Measurements from ENCODE around the gene CFAP73. TPM values are rescaled to one million over a fixed set of nuclear protein-coding genes. Genes with fewer than 3 reads are reported as not detected.
"Not testable (repeated sequence)": the region's sequence is repeated elsewhere in the genome, so short reads cannot be mapped to it uniquely, and the experiment has no call there.

Gene CFAP73
- total RNA-seq, 1 donor from 2014 or later: not detected

- H3K4me1 ChIP-seq (ENCODE audit: control insufficient read depth in 3 of 3, insufficient read depth in 3 of 3, low read length in 3 of 3): no peaks in the 10 kb centered on the region
- H3K4me3 ChIP-seq (ENCODE audit: low read length in 3 of 3): no peak overlapping the region
- H3K27me3 ChIP-seq (ENCODE audit: control insufficient read depth in 3 of 3, insufficient read depth in 3 of 3, low read length in 3 of 3): peaks cover 3 to 29% (median 10%) of the 10 kb centered on the region in 3 donors
- no peak overlapping the region for H3K9ac ChIP-seq (ENCODE audit: low read depth in 1 of 3, low read length in 3 of 3)
- H3K9me3 ChIP-seq (ENCODE audit: control insufficient read depth in 3 of 3, low read length in 3 of 3): no peaks in the 10 kb centered on the region
- H3K36me3 ChIP-seq (ENCODE audit: control insufficient read depth in 3 of 3, insufficient read depth in 3 of 3, low read length in 3 of 3): no peaks in the 10 kb centered on the region
- no peak overlapping the region for H3K27ac ChIP-seq (ENCODE audit: low read depth, low read length)
Measured at GRCh38 chr12:113109360-113109759, 40.2 kb upstream of the CFAP73 start.

- no peak overlapping the region for H3K27ac ChIP-seq (ENCODE audit: low read depth, low read length)
- H3K4me3 ChIP-seq (ENCODE audit: low read length in 3 of 3): no peak overlapping the region
- H3K9me3 ChIP-seq (ENCODE audit: control insufficient read depth in 3 of 3, low read length in 3 of 3): no peaks in the 10 kb centered on the region
- no peak overlapping the region for H3K9ac ChIP-seq (ENCODE audit: low read depth in 1 of 3, low read length in 3 of 3)
- H3K36me3 ChIP-seq (ENCODE audit: control insufficient read depth in 3 of 3, insufficient read depth in 3 of 3, low read length in 3 of 3): no peaks in the 10 kb centered on the region
- no peaks in the 10 kb centered on the region for H3K4me1 ChIP-seq (ENCODE audit: control insufficient read depth in 3 of 3, insufficient read depth in 3 of 3, low read length in 3 of 3)
- peaks cover 3 to 32% (median 13%) of the 10 kb centered on the region in 3 donors for H3K27me3 ChIP-seq (ENCODE audit: control insufficient read depth in 3 of 3, insufficient read depth in 3 of 3, low read length in 3 of 3)
Measured at GRCh38 chr12:113109872-113110599, 39.5 kb upstream of the CFAP73 start.

- peaks cover 3 to 32% (median 13%) of the 10 kb centered on the region in 3 donors for H3K27me3 ChIP-seq (ENCODE audit: control insufficient read depth in 3 of 3, insufficient read depth in 3 of 3, low read length in 3 of 3)
- no peak overlapping the region for H3K4me3 ChIP-seq (ENCODE audit: low read length in 3 of 3)
- H3K9ac ChIP-seq (ENCODE audit: low read depth in 1 of 3, low read length in 3 of 3): no peak overlapping the region
- no peaks in the 10 kb centered on the region for H3K36me3 ChIP-seq (ENCODE audit: control insufficient read depth in 3 of 3, insufficient read depth in 3 of 3, low read length in 3 of 3)
- H3K27ac ChIP-seq (ENCODE audit: low read depth, low read length): no peak overlapping the region
- H3K4me1 ChIP-seq (ENCODE audit: control insufficient read depth in 3 of 3, insufficient read depth in 3 of 3, low read length in 3 of 3): no peaks in the 10 kb centered on the region
- H3K9me3 ChIP-seq (ENCODE audit: control insufficient read depth in 3 of 3, low read length in 3 of 3): no peaks in the 10 kb centered on the region
Measured at GRCh38 chr12:113111247-113111646, 38.3 kb upstream of the CFAP73 start.

DNA sequence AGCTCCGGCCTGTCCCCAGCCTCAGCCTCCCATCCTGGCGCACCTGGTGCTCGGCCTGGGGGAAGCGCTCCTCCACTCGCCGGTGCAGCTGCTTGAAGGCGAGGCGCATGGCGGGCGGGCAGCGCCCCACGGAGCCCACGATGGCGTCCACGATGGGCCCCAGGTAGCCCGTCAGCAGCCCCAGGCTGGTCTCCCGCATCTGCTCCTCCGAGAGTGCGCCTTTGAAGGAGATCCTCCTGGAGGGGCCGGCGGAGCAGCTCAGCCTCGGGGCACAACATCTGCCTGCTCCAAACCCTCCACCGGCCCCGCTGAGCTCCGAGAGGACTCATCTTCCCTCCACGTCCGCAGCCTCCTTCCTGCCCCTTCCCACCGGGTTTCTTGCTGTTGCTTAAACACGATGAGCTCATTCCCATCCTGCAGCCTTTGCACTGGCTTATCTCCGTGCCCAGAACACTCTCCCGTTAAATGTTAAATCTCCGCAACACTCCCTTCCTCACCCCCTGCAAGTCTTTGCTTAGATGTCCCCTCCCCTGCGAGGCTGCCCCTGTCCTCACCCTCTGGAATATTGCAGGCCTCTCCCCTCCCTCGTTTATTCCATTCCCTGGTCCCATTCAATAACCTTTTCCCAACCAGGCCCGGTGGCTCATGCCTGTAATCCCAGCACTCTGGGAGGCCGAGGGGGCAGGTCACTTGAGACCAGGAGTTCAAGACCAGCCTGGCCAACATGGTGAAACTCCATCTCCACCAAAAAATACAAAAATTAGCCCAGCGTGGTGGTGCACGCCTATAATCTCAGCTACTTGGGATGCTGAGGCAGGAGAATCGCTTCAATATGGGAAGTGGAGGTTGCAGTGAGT, 37.3 kb upstream of the CFAP73 start:
- H3K4me3 ChIP-seq (ENCODE audit: low read length in 3 of 3): no peak overlapping the region
- H3K27me3 ChIP-seq (ENCODE audit: control insufficient read depth in 3 of 3, insufficient read depth in 3 of 3, low read length in 3 of 3): peaks cover 3 to 32% (median 13%) of the 10 kb centered on the region in 3 donors
- no peak overlapping the region for H3K9ac ChIP-seq (ENCODE audit: low read depth in 1 of 3, low read length in 3 of 3)
- H3K4me1 ChIP-seq (ENCODE audit: control insufficient read depth in 3 of 3, insufficient read depth in 3 of 3, low read length in 3 of 3): no peaks in the 10 kb centered on the region
- no peaks in the 10 kb centered on the region for H3K36me3 ChIP-seq (ENCODE audit: control insufficient read depth in 3 of 3, insufficient read depth in 3 of 3, low read length in 3 of 3)
- no peak overlapping the region for H3K27ac ChIP-seq (ENCODE audit: low read depth, low read length)
- H3K9me3 ChIP-seq (ENCODE audit: control insufficient read depth in 3 of 3, low read length in 3 of 3): no peaks in the 10 kb centered on the region

- Histone ChIP-seq H3K4me1 (ENCODE audit: control insufficient read depth in 3 of 3, insufficient read depth in 3 of 3, low read length in 3 of 3) (no peaks in the 10 kb centered on the region), H3K4me3 (ENCODE audit: low read length in 3 of 3) (no peak overlapping the region), H3K27ac (ENCODE audit: low read depth, low read length) (no peak overlapping the region), H3K9ac (ENCODE audit: low read depth in 1 of 3, low read length in 3 of 3) (no peak overlapping the region), H3K27me3 (ENCODE audit: control insufficient read depth in 3 of 3, insufficient read depth in 3 of 3, low read length in 3 of 3) (peaks cover 3 to 32% (median 13%) of the 10 kb centered on the region in 3 donors), H3K36me3 (ENCODE audit: control insufficient read depth in 3 of 3, insufficient read depth in 3 of 3, low read length in 3 of 3) (no peaks in the 10 kb centered on the region), H3K9me3 (ENCODE audit: control insufficient read depth in 3 of 3, low read length in 3 of 3) (no peaks in the 10 kb centered on the region)
Measured at GRCh38 chr12:113113397-113113796, 36.1 kb upstream of the CFAP73 start.

DNA sequence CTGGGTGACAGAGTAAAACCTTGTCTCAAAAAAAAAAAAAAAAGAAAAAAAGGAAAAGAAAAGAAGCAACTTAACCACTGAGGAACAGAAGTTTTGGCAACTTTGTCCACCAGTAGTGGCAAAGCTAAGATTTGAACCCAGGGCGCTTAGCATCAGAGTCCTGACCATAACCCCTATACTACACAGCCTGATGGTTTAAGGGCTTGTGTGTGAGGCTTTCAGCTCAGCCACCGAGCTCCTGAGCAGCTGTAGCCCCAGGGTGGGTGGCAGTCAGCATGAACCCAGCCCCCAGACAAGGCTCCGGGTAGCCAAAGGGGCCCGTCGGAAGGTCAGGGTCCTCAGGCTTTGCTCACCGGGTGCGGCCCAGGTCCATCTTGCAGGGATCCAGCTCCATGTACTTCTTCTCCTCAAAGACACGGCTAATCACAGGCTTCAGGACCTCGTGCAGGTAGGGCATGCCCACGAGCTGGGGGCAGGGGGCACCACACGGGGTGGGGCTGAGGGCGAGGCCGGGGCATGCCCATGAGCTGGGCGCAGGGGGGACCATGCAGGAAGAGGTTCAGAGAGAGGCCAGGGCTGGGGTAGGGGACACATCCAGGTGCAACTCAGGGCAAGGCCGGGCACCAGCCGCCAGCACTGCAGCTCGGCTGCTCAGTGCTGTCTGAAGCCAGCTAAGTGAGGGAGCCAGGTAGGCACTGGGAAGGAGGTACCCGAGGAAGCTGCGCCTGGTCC, 34.9 kb upstream of the CFAP73 start:
- Histone ChIP-seq H3K27me3 (ENCODE audit: control insufficient read depth in 3 of 3, insufficient read depth in 3 of 3, low read length in 3 of 3) (peaks cover 3 to 30% (median 15%) of the 10 kb centered on the region in 3 donors), H3K4me3 (ENCODE audit: low read length in 3 of 3) (no peak overlapping the region), H3K36me3 (ENCODE audit: control insufficient read depth in 3 of 3, insufficient read depth in 3 of 3, low read length in 3 of 3) (no peaks in the 10 kb centered on the region), H3K9me3 (ENCODE audit: control insufficient read depth in 3 of 3, low read length in 3 of 3) (no peaks in the 10 kb centered on the region), H3K9ac (ENCODE audit: low read depth in 1 of 3, low read length in 3 of 3) (no peak overlapping the region), H3K27ac (ENCODE audit: low read depth, low read length) (no peak overlapping the region), H3K4me1 (ENCODE audit: control insufficient read depth in 3 of 3, insufficient read depth in 3 of 3, low read length in 3 of 3) (no peaks in the 10 kb centered on the region)

DNA sequence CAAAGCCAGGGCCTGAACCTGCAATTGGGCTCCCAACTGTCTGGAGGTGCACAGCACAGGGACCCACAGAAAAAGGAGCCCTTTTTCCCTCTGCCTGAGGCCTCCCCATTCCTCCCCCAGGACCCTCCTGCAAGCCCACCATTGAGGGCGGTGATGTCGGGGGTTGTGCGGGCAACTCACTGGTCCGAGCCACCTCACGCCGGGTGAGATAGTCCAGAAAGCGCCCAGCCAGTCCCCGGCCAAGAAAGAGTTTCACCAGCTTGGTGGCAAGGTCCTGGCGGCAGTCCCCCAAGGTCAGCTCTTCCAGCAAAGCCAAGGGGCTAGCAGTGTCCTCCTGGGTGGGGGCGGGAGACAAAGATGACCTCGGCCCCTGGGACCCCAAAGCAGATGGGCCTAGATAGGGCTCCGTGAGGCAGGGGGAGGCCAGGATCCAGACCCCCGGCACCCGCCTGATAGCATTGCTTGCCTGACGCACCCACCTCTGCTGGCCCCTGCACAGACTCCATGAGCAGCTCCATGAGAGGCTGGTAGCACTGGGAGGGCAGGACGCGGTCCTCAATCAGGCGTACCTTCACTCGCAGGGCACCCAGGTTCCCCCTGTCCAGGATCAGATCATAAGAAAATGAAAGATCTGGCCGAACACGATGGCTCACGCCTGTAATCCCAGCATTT, 33.9 kb upstream of the CFAP73 start:
- Histone ChIP-seq H3K9me3 (ENCODE audit: control insufficient read depth in 3 of 3, low read length in 3 of 3) (no peaks in the 10 kb centered on the region), H3K27ac (ENCODE audit: low read depth, low read length) (no peak overlapping the region), H3K9ac (ENCODE audit: low read depth in 1 of 3, low read length in 3 of 3) (no peak overlapping the region), H3K4me3 (ENCODE audit: low read length in 3 of 3) (no peak overlapping the region), H3K27me3 (ENCODE audit: control insufficient read depth in 3 of 3, insufficient read depth in 3 of 3, low read length in 3 of 3) (peaks cover 3 to 25% (median 24%) of the 10 kb centered on the region in 3 donors), H3K36me3 (ENCODE audit: control insufficient read depth in 3 of 3, insufficient read depth in 3 of 3, low read length in 3 of 3) (no peaks in the 10 kb centered on the region), H3K4me1 (ENCODE audit: control insufficient read depth in 3 of 3, insufficient read depth in 3 of 3, low read length in 3 of 3) (no peaks in the 10 kb centered on the region)

- H3K9me3 ChIP-seq (ENCODE audit: control insufficient read depth in 3 of 3, low read length in 3 of 3): no peaks in the 10 kb centered on the region
- H3K4me3 ChIP-seq (ENCODE audit: low read length in 3 of 3): no peak overlapping the region
- peaks cover 7 to 24% (median 18%) of the 10 kb centered on the region in 3 donors for H3K27me3 ChIP-seq (ENCODE audit: control insufficient read depth in 3 of 3, insufficient read depth in 3 of 3, low read length in 3 of 3)
- no peaks in the 10 kb centered on the region for H3K4me1 ChIP-seq (ENCODE audit: control insufficient read depth in 3 of 3, insufficient read depth in 3 of 3, low read length in 3 of 3)
- no peaks in the 10 kb centered on the region for H3K36me3 ChIP-seq (ENCODE audit: control insufficient read depth in 3 of 3, insufficient read depth in 3 of 3, low read length in 3 of 3)
- H3K9ac ChIP-seq (ENCODE audit: low read depth in 1 of 3, low read length in 3 of 3): no peak overlapping the region
- H3K27ac ChIP-seq (ENCODE audit: low read depth, low read length): no peak overlapping the region
Measured at GRCh38 chr12:113116875-113117274, 32.6 kb upstream of the CFAP73 start.

GRCh38 chr12:113117684-113118083, 31.8 kb upstream of the CFAP73 start:
- not testable (repeated sequence) for H3K27ac ChIP-seq (ENCODE audit: low read depth, low read length); H3K9ac ChIP-seq (ENCODE audit: low read depth in 1 of 3, low read length in 3 of 3); H3K4me1 ChIP-seq (ENCODE audit: control insufficient read depth in 3 of 3, insufficient read depth in 3 of 3, low read length in 3 of 3); H3K36me3 ChIP-seq (ENCODE audit: control insufficient read depth in 3 of 3, insufficient read depth in 3 of 3, low read length in 3 of 3); H3K4me3 ChIP-seq (ENCODE audit: low read length in 3 of 3); H3K9me3 ChIP-seq (ENCODE audit: control insufficient read depth in 3 of 3, low read length in 3 of 3)
- H3K27me3 ChIP-seq (ENCODE audit: control insufficient read depth in 3 of 3, insufficient read depth in 3 of 3, low read length in 3 of 3): peaks cover 7 to 24% (median 10%) of the 10 kb centered on the region in 3 donors

Measured in skeletal muscle tissue (tissue), 4 donors.